Sigmoid colon (tissue), 4 donors: Measurements from ENCODE around the gene ABCA8.

Experiments used
- POLR2AphosphoS5 ChIP-seq, 4 donors: sonication (generic); formaldehyde crosslinking; IDR thresholded peaks; one replicate each; pipeline ENCODE4 v1.6.1; 2017; ENCODE audit warnings: antibody characterized with exemption in 4 of 4
- TF ChIP-seq, protein P1 (sequence below), 4 experiments: fragments of 450-650 bp in 3 of 4; fragments of 200-600 bp in 1 of 4; IDR thresholded peaks; one replicate each; pipeline ENCODE4 v1.5.1; 2016 to 2019; ENCODE audit warnings: antibody characterized with exemption in 4 of 4, mild to moderate bottlenecking in 3 of 4, moderate library complexity in 2 of 4

DNA sequence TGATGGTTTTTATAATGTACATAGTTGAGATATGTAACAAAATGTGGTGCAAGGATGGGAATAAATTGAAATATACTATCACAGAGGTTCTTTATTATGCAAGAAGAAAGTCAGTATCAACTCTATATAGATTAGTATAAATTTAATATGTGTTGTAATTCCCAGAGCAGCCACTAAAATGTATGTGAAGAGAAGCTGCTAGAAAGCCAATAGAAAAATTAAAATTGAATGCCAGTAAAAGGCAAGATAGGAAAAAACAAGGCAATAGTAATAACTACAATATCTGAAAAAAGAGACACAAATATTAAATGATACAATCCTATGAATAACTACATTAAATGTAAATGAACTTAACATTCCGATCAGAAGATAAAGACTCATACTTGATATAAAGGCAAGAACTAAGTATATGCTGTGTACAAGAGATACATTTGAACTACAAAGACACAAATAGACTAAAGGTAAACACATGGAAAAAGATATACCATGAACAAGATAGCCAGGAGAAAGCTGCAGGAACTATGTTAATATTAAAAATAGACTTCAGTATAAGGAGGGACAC lies 92.0 kb downstream of the ABCA8 start:
- TF ChIP-seq, protein P1, sequence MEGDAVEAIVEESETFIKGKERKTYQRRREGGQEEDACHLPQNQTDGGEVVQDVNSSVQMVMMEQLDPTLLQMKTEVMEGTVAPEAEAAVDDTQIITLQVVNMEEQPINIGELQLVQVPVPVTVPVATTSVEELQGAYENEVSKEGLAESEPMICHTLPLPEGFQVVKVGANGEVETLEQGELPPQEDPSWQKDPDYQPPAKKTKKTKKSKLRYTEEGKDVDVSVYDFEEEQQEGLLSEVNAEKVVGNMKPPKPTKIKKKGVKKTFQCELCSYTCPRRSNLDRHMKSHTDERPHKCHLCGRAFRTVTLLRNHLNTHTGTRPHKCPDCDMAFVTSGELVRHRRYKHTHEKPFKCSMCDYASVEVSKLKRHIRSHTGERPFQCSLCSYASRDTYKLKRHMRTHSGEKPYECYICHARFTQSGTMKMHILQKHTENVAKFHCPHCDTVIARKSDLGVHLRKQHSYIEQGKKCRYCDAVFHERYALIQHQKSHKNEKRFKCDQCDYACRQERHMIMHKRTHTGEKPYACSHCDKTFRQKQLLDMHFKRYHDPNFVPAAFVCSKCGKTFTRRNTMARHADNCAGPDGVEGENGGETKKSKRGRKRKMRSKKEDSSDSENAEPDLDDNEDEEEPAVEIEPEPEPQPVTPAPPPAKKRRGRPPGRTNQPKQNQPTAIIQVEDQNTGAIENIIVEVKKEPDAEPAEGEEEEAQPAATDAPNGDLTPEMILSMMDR (IDR thresholded peaks at IDR 0.05) = no peak
- TF ChIP-seq POLR2AphosphoS5 (IDR thresholded peaks at IDR 0.05) = no peak
